ENCODE results near the gene EDARADD. TPM values are rescaled to one million over a fixed set of nuclear protein-coding genes. Genes with fewer than 3 reads are reported as not detected.
"Not testable (repeated sequence)": the region's sequence is repeated elsewhere in the genome, so short reads cannot be mapped to it uniquely, and the experiment has no call there.

The EDARADD gene
- total RNA-seq, 2 donors from 2014 or later, result 2.8 TPM; not detected in 1

DNA sequence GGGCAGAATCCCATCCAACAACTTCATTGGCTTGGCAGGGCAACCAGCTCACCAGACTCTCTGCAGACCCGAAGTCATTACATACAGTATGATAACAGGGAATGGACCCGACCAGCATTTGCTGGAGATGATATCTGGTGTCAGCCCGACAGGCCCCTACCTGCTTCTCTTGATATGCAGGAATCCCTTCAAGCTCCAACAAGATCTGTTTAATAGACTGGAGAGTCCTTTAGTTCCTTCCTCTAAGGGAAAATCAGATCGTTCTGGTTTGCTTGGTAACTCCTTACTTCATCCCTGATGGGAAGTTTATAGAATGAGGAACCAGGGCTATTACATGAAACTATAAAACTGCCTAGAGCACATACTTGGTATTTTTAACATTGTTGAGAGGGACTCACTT is 61.2 kb downstream of the EDARADD start:
- H3K27me3 ChIP-seq (replicated peaks; ENCODE audit: insufficient read depth), result no peaks in the 10 kb centered on the region
- no peaks in the 10 kb centered on the region for H3K9me3 ChIP-seq
- no peaks in the 10 kb centered on the region for H3K4me1 ChIP-seq (ENCODE audit: control insufficient read depth in 1 of 2, low read depth in 2 of 2)
- no peak overlapping the region for H3K27ac ChIP-seq
- H3K36me3 ChIP-seq, result no peaks in the 10 kb centered on the region
- no peak for ATAC-seq (ENCODE audit: insufficient number of reproducible peaks, low FRiP score, low read depth)
- no peak overlapping the region for H3K4me3 ChIP-seq
- TF ChIP-seq, protein P1, sequence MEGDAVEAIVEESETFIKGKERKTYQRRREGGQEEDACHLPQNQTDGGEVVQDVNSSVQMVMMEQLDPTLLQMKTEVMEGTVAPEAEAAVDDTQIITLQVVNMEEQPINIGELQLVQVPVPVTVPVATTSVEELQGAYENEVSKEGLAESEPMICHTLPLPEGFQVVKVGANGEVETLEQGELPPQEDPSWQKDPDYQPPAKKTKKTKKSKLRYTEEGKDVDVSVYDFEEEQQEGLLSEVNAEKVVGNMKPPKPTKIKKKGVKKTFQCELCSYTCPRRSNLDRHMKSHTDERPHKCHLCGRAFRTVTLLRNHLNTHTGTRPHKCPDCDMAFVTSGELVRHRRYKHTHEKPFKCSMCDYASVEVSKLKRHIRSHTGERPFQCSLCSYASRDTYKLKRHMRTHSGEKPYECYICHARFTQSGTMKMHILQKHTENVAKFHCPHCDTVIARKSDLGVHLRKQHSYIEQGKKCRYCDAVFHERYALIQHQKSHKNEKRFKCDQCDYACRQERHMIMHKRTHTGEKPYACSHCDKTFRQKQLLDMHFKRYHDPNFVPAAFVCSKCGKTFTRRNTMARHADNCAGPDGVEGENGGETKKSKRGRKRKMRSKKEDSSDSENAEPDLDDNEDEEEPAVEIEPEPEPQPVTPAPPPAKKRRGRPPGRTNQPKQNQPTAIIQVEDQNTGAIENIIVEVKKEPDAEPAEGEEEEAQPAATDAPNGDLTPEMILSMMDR (IDR thresholded peaks at IDR 0.05), result no peak
- no peak for DNase-seq (ENCODE audit: low spot score)

DNA sequence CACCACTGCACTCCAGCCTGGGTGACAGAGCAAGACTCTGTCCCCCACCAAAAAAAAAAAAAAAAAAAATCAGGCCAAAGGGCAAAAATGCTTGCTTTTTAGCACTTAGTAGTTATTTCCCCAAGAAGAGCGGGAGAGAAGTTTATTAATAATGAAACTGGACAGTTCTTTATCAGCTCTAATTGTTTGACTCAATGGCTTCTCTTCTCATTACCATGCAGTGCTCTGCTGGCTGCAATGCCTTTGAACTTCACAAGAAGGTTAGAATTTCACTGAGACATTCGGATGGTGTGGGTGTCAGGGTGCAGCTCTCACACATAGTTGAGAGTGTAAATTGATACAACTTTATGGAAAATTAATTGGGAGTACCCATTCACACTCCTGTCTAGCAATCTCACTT is 63.7 kb downstream of the EDARADD start:
- DNase-seq (ENCODE audit: low spot score) (no peak), ATAC-seq (ENCODE audit: insufficient number of reproducible peaks, low FRiP score, low read depth) (no peak)
- H3K9me3 ChIP-seq, result no peaks in the 10 kb centered on the region
- H3K27me3 ChIP-seq (replicated peaks; ENCODE audit: insufficient read depth), result no peaks in the 10 kb centered on the region
- no peaks in the 10 kb centered on the region for H3K36me3 ChIP-seq
- no peak overlapping the region for H3K27ac ChIP-seq
- TF ChIP-seq, protein P1 (IDR thresholded peaks at IDR 0.05), result no peak
- no peak overlapping the region for H3K4me3 ChIP-seq
- H3K4me1 ChIP-seq (ENCODE audit: control insufficient read depth in 1 of 2, low read depth in 2 of 2), result no peaks in the 10 kb centered on the region

DNA sequence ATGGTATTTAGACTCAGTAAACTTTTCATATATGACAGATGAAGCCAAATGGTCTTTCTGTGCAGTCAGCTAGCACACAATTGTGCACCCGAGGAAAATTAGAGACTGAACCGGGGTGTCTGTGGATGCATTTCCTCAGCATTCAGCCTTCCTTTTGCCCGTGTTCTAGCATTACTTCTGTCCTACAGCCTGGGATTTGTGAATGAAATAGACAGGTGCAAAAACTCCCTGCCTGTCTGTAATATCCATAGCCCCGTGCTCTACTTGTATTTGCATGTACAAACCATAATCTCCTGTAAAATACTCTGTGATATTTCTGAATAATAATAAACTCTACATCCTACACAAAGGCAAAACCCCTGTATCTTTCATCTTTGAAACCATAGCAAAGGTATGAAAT is 64.9 kb downstream of the EDARADD start:
- no peak overlapping the region for H3K27ac ChIP-seq
- no peak for ATAC-seq (ENCODE audit: insufficient number of reproducible peaks, low FRiP score, low read depth)
- TF ChIP-seq, protein P1 (IDR thresholded peaks at IDR 0.05), result no peak
- no peaks in the 10 kb centered on the region for H3K4me1 ChIP-seq (ENCODE audit: control insufficient read depth in 1 of 2, low read depth in 2 of 2)
- no peaks in the 10 kb centered on the region for H3K9me3 ChIP-seq
- no peak overlapping the region for H3K4me3 ChIP-seq
- DNase-seq (ENCODE audit: low spot score), result no peak
- H3K27me3 ChIP-seq (replicated peaks; ENCODE audit: insufficient read depth), result no peaks in the 10 kb centered on the region
- no peaks in the 10 kb centered on the region for H3K36me3 ChIP-seq

DNA sequence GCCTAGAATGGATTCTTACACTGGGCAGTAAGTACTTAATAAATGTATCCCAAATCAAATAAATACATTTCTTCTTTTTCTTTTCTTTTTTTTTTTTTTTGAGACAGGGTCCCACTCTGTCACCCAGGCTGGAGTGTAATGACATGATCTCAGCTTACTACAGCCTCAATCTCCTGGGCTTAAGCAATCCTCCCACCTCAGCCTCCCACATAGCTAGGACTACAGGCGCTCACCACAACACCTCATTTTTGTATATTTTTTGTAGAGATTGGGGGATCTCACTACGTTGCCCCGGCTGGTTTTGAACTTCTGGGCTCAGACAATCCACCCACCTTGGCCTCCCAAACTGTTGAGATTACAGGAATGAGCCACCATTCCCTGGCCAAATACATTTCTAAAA is 66.0 kb downstream of the EDARADD start:
- TF ChIP-seq, protein P1 (IDR thresholded peaks at IDR 0.05), result no peak
- Histone ChIP-seq H3K36me3 (no peaks in the 10 kb centered on the region), H3K9me3 (no peaks in the 10 kb centered on the region), H3K27me3 (replicated peaks; ENCODE audit: insufficient read depth) (no peaks in the 10 kb centered on the region), H3K4me3 (no peak overlapping the region), H3K4me1 (ENCODE audit: control insufficient read depth in 1 of 2, low read depth in 2 of 2) (no peaks in the 10 kb centered on the region), H3K27ac (no peak overlapping the region)
- DNase-seq (ENCODE audit: low spot score) (no peak), ATAC-seq (ENCODE audit: insufficient number of reproducible peaks, low FRiP score, low read depth) (no peak)

DNA sequence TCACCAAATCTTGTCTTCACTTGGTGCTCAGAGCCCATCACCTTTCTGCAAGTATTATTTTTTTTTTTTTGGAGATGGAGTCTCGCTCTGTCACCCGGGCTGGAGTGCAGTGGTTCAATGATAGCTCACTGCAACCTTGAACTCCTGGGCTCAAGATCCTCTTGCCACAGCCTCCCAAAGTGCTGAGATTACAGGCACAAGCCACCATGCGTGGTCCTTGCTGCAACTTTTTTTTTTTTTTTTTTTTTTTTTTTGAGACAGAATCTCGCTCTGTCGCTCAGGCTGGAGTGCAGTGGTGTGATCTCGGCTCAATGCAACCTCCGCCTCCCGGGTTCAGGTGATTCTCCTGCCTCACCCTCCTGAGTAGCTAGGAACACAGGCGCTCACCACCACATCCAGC is 70.1 kb downstream of the EDARADD start:
- DNase-seq (ENCODE audit: low spot score); H3K27ac ChIP-seq; ATAC-seq (ENCODE audit: insufficient number of reproducible peaks, low FRiP score, low read depth); H3K4me1 ChIP-seq (ENCODE audit: control insufficient read depth in 1 of 2, low read depth in 2 of 2); H3K4me3 ChIP-seq; H3K9me3 ChIP-seq; H3K27me3 ChIP-seq (replicated peaks; ENCODE audit: insufficient read depth); H3K36me3 ChIP-seq: not testable (repeated sequence)

DNA sequence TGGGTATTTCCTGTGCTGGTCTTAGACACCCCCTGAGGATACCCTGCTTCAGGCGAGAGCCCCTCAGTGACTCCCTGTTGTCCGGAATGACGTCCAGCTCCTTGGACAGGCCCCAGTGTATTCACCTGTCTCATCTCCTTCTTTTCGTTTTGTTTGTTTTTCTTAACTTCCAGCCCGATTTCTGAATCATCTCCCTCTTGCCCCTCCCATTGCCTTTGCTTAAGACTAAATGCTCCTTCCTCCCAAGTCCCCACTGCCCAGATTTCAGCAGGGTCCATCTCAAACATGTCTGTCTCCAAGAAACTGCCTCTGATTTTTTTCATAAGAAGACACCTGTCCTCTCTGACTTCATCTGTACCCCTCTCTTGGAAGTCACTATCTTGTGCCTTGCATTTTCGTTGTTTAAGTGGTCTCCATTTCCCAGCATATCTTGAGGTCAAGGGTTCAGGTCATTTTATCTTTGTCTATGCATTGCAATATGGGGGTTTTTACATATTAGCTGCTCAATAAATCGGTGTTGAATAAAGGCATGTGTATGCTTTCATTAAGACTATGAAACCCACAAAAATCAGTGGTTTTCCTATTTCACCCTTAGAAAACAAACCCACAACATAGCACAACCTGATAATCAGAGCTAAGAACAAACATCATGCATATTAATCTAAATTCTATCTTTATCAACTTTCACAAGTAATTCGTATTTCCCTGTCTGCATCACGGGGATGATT is 71.3 kb downstream of the EDARADD start:
- no peak overlapping the region for H3K27ac ChIP-seq
- H3K4me3 ChIP-seq, result no peak overlapping the region
- TF ChIP-seq, protein P1 (IDR thresholded peaks at IDR 0.05), result no peak
- no peak for DNase-seq (ENCODE audit: low spot score)
- H3K4me1 ChIP-seq (ENCODE audit: control insufficient read depth in 1 of 2, low read depth in 2 of 2), result no peaks in the 10 kb centered on the region
- H3K9me3 ChIP-seq, result no peaks in the 10 kb centered on the region
- H3K27me3 ChIP-seq (replicated peaks; ENCODE audit: insufficient read depth), result no peaks in the 10 kb centered on the region
- no peaks in the 10 kb centered on the region for H3K36me3 ChIP-seq
- ATAC-seq (ENCODE audit: insufficient number of reproducible peaks, low FRiP score, low read depth), result no peak
